ENCODE data around the gene TSSC4. TPM values are rescaled to one million over a fixed set of nuclear protein-coding genes. Genes with fewer than 3 reads are reported as not detected.

TSSC4 gene
- total and polyA plus RNA-seq, 9 of the 15 experiments (the other 6 are each of a cell fraction or from before 2014, with no cell fraction given): 0.41 to 54.2 (median 11.0) TPM

DNA sequence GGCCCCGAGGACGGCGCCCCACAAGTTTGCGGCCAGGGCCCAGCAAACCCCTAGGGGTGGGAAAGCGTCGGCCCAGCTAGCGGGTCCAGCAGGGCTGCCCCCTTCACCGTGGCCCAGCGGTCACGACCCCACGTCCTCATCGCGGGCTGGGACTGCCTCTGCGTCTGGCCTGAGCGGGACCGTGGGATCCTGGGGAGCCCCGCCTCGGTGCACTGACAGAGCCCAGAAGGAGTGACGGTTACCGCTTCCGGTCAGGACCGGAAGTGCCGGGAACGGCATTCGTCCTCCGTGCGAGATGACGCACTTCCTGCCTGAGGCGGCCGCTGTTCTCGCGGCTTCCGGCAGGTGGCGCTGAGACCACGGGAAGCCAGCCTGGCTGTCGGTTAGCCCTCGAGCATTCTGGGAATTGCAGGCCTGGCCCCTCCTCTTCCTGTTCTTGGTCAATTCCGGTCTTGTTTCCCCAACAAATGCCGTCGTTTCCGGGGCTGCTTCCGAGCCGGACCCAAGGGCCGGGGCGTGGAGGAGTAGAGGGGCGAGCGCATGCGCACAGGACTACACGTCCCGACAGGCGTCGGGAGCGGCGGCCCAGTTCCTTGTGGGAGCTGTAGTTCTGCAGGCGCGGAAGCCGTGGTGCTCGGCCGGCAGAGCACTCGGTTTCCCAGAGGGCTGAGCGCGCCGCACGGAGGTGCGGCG, at the start of gene TSSC4 (continued):
- TF ChIP-seq NONO (IDR thresholded peaks at IDR 0.05; ENCODE audit: low read depth in 2 of 2, low read length in 1 of 2): 0 out of 4 replicates have a peak, but pooled peaks of 1 of the 2 experiments have one; percentile 11
- no peak for TF ChIP-seq CEBPG (CRISPR knock-in tag; IDR thresholded peaks at IDR 0.05)
- no peak for TF ChIP-seq CEBPG (tag; conservative IDR thresholded peaks at IDR 0.05 in 1 of 2, IDR thresholded peaks at IDR 0.05 in 1 of 2)
- TF ChIP-seq TRIM28 (IDR thresholded peaks at IDR 0.05): no peak
- peak; percentile 93 for TF ChIP-seq HCFC1 (IDR thresholded peaks at IDR 0.05; ENCODE audit: low read depth, low read length)
- TF ChIP-seq ZNF217 (CRISPR knock-in tag; IDR thresholded peaks at IDR 0.05): no peak
- TF ChIP-seq, protein P1, sequence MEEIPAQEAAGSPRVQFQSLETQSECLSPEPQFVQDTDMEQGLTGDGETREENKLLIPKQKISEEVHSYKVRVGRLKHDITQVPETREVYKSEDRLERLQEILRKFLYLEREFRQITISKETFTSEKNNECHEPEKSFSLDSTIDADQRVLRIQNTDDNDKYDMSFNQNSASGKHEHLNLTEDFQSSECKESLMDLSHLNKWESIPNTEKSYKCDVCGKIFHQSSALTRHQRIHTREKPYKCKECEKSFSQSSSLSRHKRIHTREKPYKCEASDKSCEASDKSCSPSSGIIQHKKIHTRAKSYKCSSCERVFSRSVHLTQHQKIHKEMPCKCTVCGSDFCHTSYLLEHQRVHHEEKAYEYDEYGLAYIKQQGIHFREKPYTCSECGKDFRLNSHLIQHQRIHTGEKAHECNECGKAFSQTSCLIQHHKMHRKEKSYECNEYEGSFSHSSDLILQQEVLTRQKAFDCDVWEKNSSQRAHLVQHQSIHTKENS (CRISPR knock-in tag; IDR thresholded peaks at IDR 0.05): no peak
- TF ChIP-seq DMBX1 (CRISPR knock-in tag; IDR thresholded peaks at IDR 0.05; ENCODE audit: borderline replicate concordance): peak; percentile 30; the same call in 1 of the 2 replicates
- TF ChIP-seq RNF2 (IDR thresholded peaks at IDR 0.05): peak; percentile 73
- no peak for TF ChIP-seq ZNF224 (CRISPR knock-in tag; IDR thresholded peaks at IDR 0.05)
- 0 out of 2 replicates have a peak, but pooled peaks have one; percentile 12 for TF ChIP-seq ZNF583 (CRISPR knock-in tag; IDR thresholded peaks at IDR 0.05)
- no peak for TF ChIP-seq PTTG1 (tag; IDR thresholded peaks at IDR 0.05; ENCODE audit: low read depth)
- no peak for TF ChIP-seq FOXJ3 (CRISPR knock-in tag; IDR thresholded peaks at IDR 0.05)
- TF ChIP-seq CBFA2T2 (conservative IDR thresholded peaks at IDR 0.05): no peak
- no peak for TF ChIP-seq KAT8 (IDR thresholded peaks at IDR 0.05; ENCODE audit: low read depth)
- TF ChIP-seq BHLHE40 (IDR thresholded peaks at IDR 0.05; ENCODE audit: low read length): no peak; the same call in 1 of the 2 replicates
- peak; percentile 91 for TF ChIP-seq RBFOX2 (IDR thresholded peaks at IDR 0.05; ENCODE audit: low read depth, low read length)
- TF ChIP-seq TCF7 (IDR thresholded peaks at IDR 0.05; ENCODE audit: borderline replicate concordance): peak; percentile 69; the same call in 1 of the 2 replicates
- TF ChIP-seq ZNF143 (CRISPR knock-in tag; IDR thresholded peaks at IDR 0.05): peak; percentile 93
- no peak for TF ChIP-seq TEAD2 (tag; IDR thresholded peaks at IDR 0.05)
- peak; percentile 49; the same call in 1 of the 2 replicates for TF ChIP-seq ZNF584 (CRISPR knock-in tag; IDR thresholded peaks at IDR 0.05; ENCODE audit: low read depth)
- TF ChIP-seq RBM34 (IDR thresholded peaks at IDR 0.05; ENCODE audit: borderline replicate concordance, insufficient read depth, low read length): no peak
- no peak for TF ChIP-seq TSC22D4 (tag; IDR thresholded peaks at IDR 0.05)
- TF ChIP-seq ZKSCAN3 (CRISPR knock-in tag; IDR thresholded peaks at IDR 0.05): no peak

Data from K562 (cell line).